ENCODE measurements around the gene LENEP.
A peak's percentile ranks its signal among the peaks of the same experiment; 100 is the strongest.

GRCh38 chr1:154955718-154956543 lies 37.5 kb upstream of the LENEP start, which contains the start of gene PBXIP1:
- TF ChIP-seq EZH2phosphoT487 (IDR thresholded peaks at IDR 0.05; ENCODE audit: borderline replicate concordance): no peak
- TF ChIP-seq, protein P1, sequence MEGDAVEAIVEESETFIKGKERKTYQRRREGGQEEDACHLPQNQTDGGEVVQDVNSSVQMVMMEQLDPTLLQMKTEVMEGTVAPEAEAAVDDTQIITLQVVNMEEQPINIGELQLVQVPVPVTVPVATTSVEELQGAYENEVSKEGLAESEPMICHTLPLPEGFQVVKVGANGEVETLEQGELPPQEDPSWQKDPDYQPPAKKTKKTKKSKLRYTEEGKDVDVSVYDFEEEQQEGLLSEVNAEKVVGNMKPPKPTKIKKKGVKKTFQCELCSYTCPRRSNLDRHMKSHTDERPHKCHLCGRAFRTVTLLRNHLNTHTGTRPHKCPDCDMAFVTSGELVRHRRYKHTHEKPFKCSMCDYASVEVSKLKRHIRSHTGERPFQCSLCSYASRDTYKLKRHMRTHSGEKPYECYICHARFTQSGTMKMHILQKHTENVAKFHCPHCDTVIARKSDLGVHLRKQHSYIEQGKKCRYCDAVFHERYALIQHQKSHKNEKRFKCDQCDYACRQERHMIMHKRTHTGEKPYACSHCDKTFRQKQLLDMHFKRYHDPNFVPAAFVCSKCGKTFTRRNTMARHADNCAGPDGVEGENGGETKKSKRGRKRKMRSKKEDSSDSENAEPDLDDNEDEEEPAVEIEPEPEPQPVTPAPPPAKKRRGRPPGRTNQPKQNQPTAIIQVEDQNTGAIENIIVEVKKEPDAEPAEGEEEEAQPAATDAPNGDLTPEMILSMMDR (conservative IDR thresholded peaks at IDR 0.05; ENCODE audit: low read length): peak; percentile 56
